NCI-H345 treated with DMSO at 0.1 percent for 48 hours (cell line): Measurements from ENCODE around the gene ZRANB3.
"Not testable (repeated sequence)": the region's sequence is repeated elsewhere in the genome, so short reads cannot be mapped to it uniquely, and the experiment has no call there.

Experiments
- DNase-seq: peaks from one replicate; lab custom pipeline; 2025; ENCODE audit not compliant: unreplicated experiment; lab: John Stamatoyannopoulos, UW

Gene ZRANB3

GRCh38 chr2:135335256-135335655 lies 195.8 kb downstream of the ZRANB3 start:
- no peak for DNase-seq

GRCh38 chr2:135327146-135327545 lies 203.9 kb downstream of the ZRANB3 start:
- no peak for DNase-seq

- no peak for DNase-seq
Observed at GRCh38 chr2:135320465-135321355, 210.3 kb downstream of the ZRANB3 start.

- DNase-seq, result no peak
Observed at GRCh38 chr2:135318808-135319207, 212.2 kb downstream of the ZRANB3 start.

- no peak for DNase-seq
Observed at GRCh38 chr2:135317375-135317774, 213.6 kb downstream of the ZRANB3 start.

- no peak for DNase-seq
Observed at GRCh38 chr2:135311962-135312361, 219.1 kb downstream of the ZRANB3 start.

GRCh38 chr2:135311268-135311667 lies 219.8 kb downstream of the ZRANB3 start:
- no peak for DNase-seq

- no peak for DNase-seq
Observed at GRCh38 chr2:135304694-135305093, 226.3 kb downstream of the ZRANB3 start.

GRCh38 chr2:135299658-135300244 lies 231.3 kb downstream of the ZRANB3 start:
- no peak for DNase-seq

- no peak for DNase-seq
Observed at GRCh38 chr2:135299165-135299564, 231.9 kb downstream of the ZRANB3 start.

- DNase-seq, result not testable (repeated sequence)
Observed at GRCh38 chr2:135287121-135287520, 243.9 kb downstream of the ZRANB3 start.

GRCh38 chr2:135285391-135285790 lies 245.6 kb downstream of the ZRANB3 start:
- no peak for DNase-seq

- DNase-seq, result no peak
Observed at GRCh38 chr2:135281379-135281778, 249.6 kb downstream of the ZRANB3 start.

GRCh38 chr2:135279209-135279608 lies 251.8 kb downstream of the ZRANB3 start:
- DNase-seq, result no peak

GRCh38 chr2:135276525-135276924 lies 254.5 kb downstream of the ZRANB3 start:
- DNase-seq, result no peak

GRCh38 chr2:135271006-135271405 lies 260.0 kb downstream of the ZRANB3 start:
- no peak for DNase-seq

GRCh38 chr2:135265960-135266490 lies 265.0 kb downstream of the ZRANB3 start:
- DNase-seq, result no peak

GRCh38 chr2:135259123-135259522 lies 271.9 kb downstream of the ZRANB3 start:
- no peak for DNase-seq

- DNase-seq, result no peak
Observed at GRCh38 chr2:135258193-135258592, 272.8 kb downstream of the ZRANB3 start.

GRCh38 chr2:135257383-135258090 lies 273.5 kb downstream of the ZRANB3 start:
- DNase-seq, result no peak

- DNase-seq, result no peak
Observed at GRCh38 chr2:135256531-135257260, 274.3 kb downstream of the ZRANB3 start.
